Measurements from ENCODE around the gene MYOD1. TPM values are rescaled to one million over a fixed set of nuclear protein-coding genes. Genes with fewer than 3 reads are reported as not detected.

MYOD1 gene
- total and polyA plus RNA-seq, 2 of the 4 experiments (the other 2 are of a cell fraction), result not detected

DNA sequence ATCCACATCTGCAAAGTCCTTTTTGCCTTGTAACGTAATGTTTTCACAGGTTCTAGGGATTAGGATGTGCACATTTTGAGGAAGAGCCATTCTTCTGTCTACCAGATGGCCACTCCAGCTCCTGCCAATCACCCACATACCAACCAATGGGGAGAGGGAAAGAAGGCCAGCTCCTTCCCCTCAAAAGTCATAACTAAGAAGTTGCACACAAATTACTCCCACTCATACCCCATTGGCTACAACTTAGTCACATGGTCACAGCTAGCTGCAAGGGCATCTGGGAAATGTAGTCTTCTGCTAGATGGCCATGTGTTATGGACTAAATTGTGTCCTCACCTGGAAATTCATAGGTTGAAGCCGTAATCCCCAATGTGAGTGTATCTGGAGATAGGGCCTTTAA lies 15.4 kb upstream of the MYOD1 start:
- no peaks in the 10 kb centered on the region for H3K36me3 ChIP-seq (ENCODE audit: control insufficient read depth, insufficient read depth, low read length)
- no peak overlapping the region for H2BK15ac ChIP-seq (ENCODE audit: low read depth, low read length)
- POLR2A ChIA-PET (ENCODE audit: unreplicated experiment), result no interaction called here
- H3K23ac ChIP-seq (ENCODE audit: low read depth, low read length), result no peak overlapping the region
- WGBS, 2 experiments (ENCODE audit: extremely low coverage in 2 of 2, insufficient read length in 1 of 2), result no CpG with 5 or more reads among the region's 2 CpGs
- no peak overlapping the region for H2AK9ac ChIP-seq (replicated peaks; ENCODE audit: low read depth, low read length, poor library complexity)
- TF ChIP-seq POLR2A (IDR thresholded peaks at IDR 0.05; ENCODE audit: low read depth, low read length), result no peak
- TF ChIP-seq CEBPB (IDR thresholded peaks at IDR 0.05; ENCODE audit: low read depth, low read length), result no peak
- TF ChIP-seq MXI1 (IDR thresholded peaks at IDR 0.05; ENCODE audit: borderline replicate concordance, low read depth, low read length), result no peak
- TF ChIP-seq, protein P1, sequence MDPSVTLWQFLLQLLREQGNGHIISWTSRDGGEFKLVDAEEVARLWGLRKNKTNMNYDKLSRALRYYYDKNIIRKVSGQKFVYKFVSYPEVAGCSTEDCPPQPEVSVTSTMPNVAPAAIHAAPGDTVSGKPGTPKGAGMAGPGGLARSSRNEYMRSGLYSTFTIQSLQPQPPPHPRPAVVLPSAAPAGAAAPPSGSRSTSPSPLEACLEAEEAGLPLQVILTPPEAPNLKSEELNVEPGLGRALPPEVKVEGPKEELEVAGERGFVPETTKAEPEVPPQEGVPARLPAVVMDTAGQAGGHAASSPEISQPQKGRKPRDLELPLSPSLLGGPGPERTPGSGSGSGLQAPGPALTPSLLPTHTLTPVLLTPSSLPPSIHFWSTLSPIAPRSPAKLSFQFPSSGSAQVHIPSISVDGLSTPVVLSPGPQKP (IDR thresholded peaks at IDR 0.05; ENCODE audit: borderline replicate concordance, low read depth, low read length), result no peak
- TF ChIP-seq, protein P2, sequence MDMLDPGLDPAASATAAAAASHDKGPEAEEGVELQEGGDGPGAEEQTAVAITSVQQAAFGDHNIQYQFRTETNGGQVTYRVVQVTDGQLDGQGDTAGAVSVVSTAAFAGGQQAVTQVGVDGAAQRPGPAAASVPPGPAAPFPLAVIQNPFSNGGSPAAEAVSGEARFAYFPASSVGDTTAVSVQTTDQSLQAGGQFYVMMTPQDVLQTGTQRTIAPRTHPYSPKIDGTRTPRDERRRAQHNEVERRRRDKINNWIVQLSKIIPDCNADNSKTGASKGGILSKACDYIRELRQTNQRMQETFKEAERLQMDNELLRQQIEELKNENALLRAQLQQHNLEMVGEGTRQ (IDR thresholded peaks at IDR 0.05; ENCODE audit: low read depth, low read length), result peak; percentile 81
- no peaks in the 10 kb centered on the region for H4K20me1 ChIP-seq (ENCODE audit: insufficient read depth, low read length)
- no peak overlapping the region for H3K4me2 ChIP-seq (ENCODE audit: low read depth, low read length)
- H4K8ac ChIP-seq (ENCODE audit: low read depth in 2 of 2, low read length in 2 of 2), result no peak overlapping the region
- intact Hi-C loops (cut with micrococcal nuclease) (no loop called here), in situ Hi-C loops (cut with MboI; ENCODE audit: low sequenced_read_pairs) (no loop called here), dilution Hi-C loops (cut with HindIII; ENCODE audit: low sequenced_read_pairs, unreplicated experiment) (no loop called here)
- no peak overlapping the region for H3K4me3 ChIP-seq (ENCODE audit: insufficient read depth, low read depth, low read length)
- no peaks in the 10 kb centered on the region; the same call in 1 of the 2 replicates for H3K27me3 ChIP-seq (ENCODE audit: control insufficient read depth, insufficient read depth, low read length)
- H3K9ac ChIP-seq (ENCODE audit: low read depth, low read length), result no peak overlapping the region
- H3K27ac ChIP-seq (ENCODE audit: insufficient read depth, low read length), result no peak overlapping the region
- H3K18ac ChIP-seq (ENCODE audit: low read depth, low read length), result no peak overlapping the region
- no peak overlapping the region for H3K14ac ChIP-seq (replicated peaks; ENCODE audit: low read depth, low read length)
- H3K9me3 ChIP-seq (ENCODE audit: control insufficient read depth, insufficient read depth, low read length), result 0 out of 2 replicates have a peak, but pooled peaks cover 2% of the 10 kb centered on the region
- no peak overlapping the region for H3K4ac ChIP-seq (ENCODE audit: low read depth, low read length)
- no peak overlapping the region for H4K5ac ChIP-seq (ENCODE audit: low read depth, low read length)
- peak; percentile 44 for ATAC-seq (ENCODE audit: low read depth)
- CTCF ChIA-PET, result no interaction called here
- H2AFZ ChIP-seq (replicated peaks; ENCODE audit: low read length, poor library complexity), result no peak overlapping the region
- no peaks in the 10 kb centered on the region for H3K79me1 ChIP-seq (ENCODE audit: low read depth in 1 of 2, low read length in 2 of 2)
- no peaks in the 10 kb centered on the region for H3K4me1 ChIP-seq (ENCODE audit: control insufficient read depth, insufficient read depth, low read length)
- no peaks in the 10 kb centered on the region for H3K9me1 ChIP-seq (ENCODE audit: insufficient read depth, low read length)
- H3K56ac ChIP-seq (ENCODE audit: extremely low read depth, insufficient read depth, low read length), result no peak overlapping the region
- no peak overlapping the region for H4K91ac ChIP-seq (ENCODE audit: insufficient read depth, low read depth, low read length)
- peak; percentile 42 for DNase-seq
- no peak overlapping the region for H2BK120ac ChIP-seq (ENCODE audit: low read depth, low read length)
- H2BK20ac ChIP-seq (ENCODE audit: low read depth, low read length), result no peak overlapping the region
- H2AK5ac ChIP-seq (ENCODE audit: low read depth, low read length), result no peak overlapping the region
- no peak overlapping the region for H2BK5ac ChIP-seq (ENCODE audit: low read depth, low read length, poor library complexity, severe bottlenecking)
- no TSS peak for BruUV-seq (replicated peaks)
